Mesangial cell (primary cell): ENCODE data around the gene TLX3. TPM values are rescaled to one million over a fixed set of nuclear protein-coding genes. Genes with fewer than 3 reads are reported as not detected.

ENCODE experiments used
- total RNA-seq: library from RNA; depleted of rRNA; stranded (reverse); fragments of >200 nt; gene quantifications from 2 replicates; pipeline ENCODE4 v1.2.3, GENCODE V29; 2015

Gene TLX3
- not detected in 2 replicates for total RNA-seq

GRCh38 chr5:171308453-171309275, at the start of gene TLX3:
TLX3 (plus strand) TSS chr5:171309248; CDS start chr5:171309366, 118 bp downstream.

Other genes starting within 250 kb of the TLX3 start
- gene NPM1, start 78.6 kb downstream of the TLX3 start, total RNA-seq: 621 and 828 TPM in 2 replicates
- 0.33 and 14.1 TPM in 2 replicates for gene FGF18, start 110.4 kb downstream of the TLX3 start, total RNA-seq